Adrenal gland (tissue), 12 donors: ENCODE results near the gene ARMC2. TPM values are rescaled to one million over a fixed set of nuclear protein-coding genes. Genes with fewer than 3 reads are reported as not detected.

Experiments
- DNase-seq, 7 donors: peaks; one replicate each; pipeline ENCODE4 v3.0.0-alpha.2; 2019 to 2020
- H3K27ac ChIP-seq, 5 donors: fragments of 200-600 bp; sonication (generic) in 4 of 5; 1 replicate in 3 of 5; 2 replicates in 2 of 5; pipeline versions ENCODE4 v1.5.1 to v1.8.0; 2016 to 2020; ENCODE audit warnings: mild to moderate bottlenecking in 1 of 5
- H3K27me3 ChIP-seq: fragments of 200-600 bp; 2 replicates; pipeline ENCODE4 v1.8.0; 2021
- H3K36me3 ChIP-seq, 2 donors: fragments of 200-600 bp; replicated peaks in 1 of 2; 1 replicate in 1 of 2; 2 replicates in 1 of 2; pipeline versions ENCODE4 v1.5.1 to v1.8.0; 2018 to 2022
- H3K4me1 ChIP-seq, 2 donors: fragments of 200-600 bp; replicated peaks in 1 of 2; 1 replicate in 1 of 2; 2 replicates in 1 of 2; pipeline versions ENCODE4 v1.5.1 to v1.8.0; 2018 to 2021
- H3K4me3 ChIP-seq, 4 donors: fragments of 200-600 bp; sonication (generic) in 3 of 4; one replicate each; pipeline ENCODE4 v1.5.1; 2016 to 2018
- H3K9me3 ChIP-seq, 3 donors: fragments of 200-600 bp; sonication (generic) in 1 of 3; replicated peaks in 1 of 3; 1 replicate in 2 of 3; 2 replicates in 1 of 3; pipeline versions ENCODE4 v1.5.1 to v1.8.0; 2016 to 2021
- CTCF ChIP-seq, 6 experiments: fragments of 450-650 bp in 4 of 6; fragments of 200-600 bp in 2 of 6; sonication (generic) in 1 of 6; IDR thresholded peaks; 1 replicate in 5 of 6; 2 replicates in 1 of 6; pipeline versions ENCODE4 v1.5.1 to v1.8.0; 2016 to 2021; ENCODE audit warnings: antibody characterized with exemption in 6 of 6, mild to moderate bottlenecking in 2 of 6, moderate library complexity in 1 of 6
- POLR2A ChIP-seq, 2 donors: fragments of 450-650 bp; IDR thresholded peaks; one replicate each; pipeline ENCODE4 v1.6.1; 2017; ENCODE audit warnings: antibody characterized with exemption in 2 of 2, mild to moderate bottlenecking in 2 of 2, moderate library complexity in 1 of 2
- WGBS, 4 donors: extraction: QIAGEN DNeasy Blood & Tissue Kit in 2 of 4; methylation state at CpG; one replicate each; pipeline versions ENCODE4 v1.1.5 to v1.1.7; 2013 to 2017; 5-methylcytosine and 5-hydroxymethylcytosine counted together
- intact Hi-C, 2 donors: fragments of 100-400 bp; cut with DNase I; formaldehyde crosslinking; loops; one replicate each; pipeline versions ENCODE4 v1.14.1 to v1.15.0; 2022 to 2023
- polyA plus RNA-seq, 3 donors: library from polyadenylated mRNA; stranded (reverse); fragments of 200-250 nt in 2 of 3; fragments of 350-450 nt in 1 of 3; fragmentation: Illumina TruSeq in 1 of 3; extraction: RNeasy Lipid Tissue Mini Kit (QIAGEN cat#74804) in 1 of 3; gene quantifications; one replicate each; pipeline ENCODE4 v1.2.3, GENCODE V29; 2013 to 2014
- total RNA-seq, 9 donors: library from RNA; depleted of rRNA in 4 of 9; stranded (reverse); fragments of >200 nt in 4 of 9; fragments of 120-200 nt in 1 of 9; fragmentation: NEBNext Ultra II Directional in 1 of 9; extraction: Animal tissue kit (Norgen Biotek cat#: 25700) in 1 of 9; gene quantifications; one replicate each; pipeline versions ENCODE4 v1.1.0 to v1.2.4, GENCODE V29; 2013 to 2023
- donor health status: healthy with polysubstance abuse.
- donor health status: Bipolar disorder and iron deficiency.
- donor health status: DM: yes; HTN: yes; CAD: no.
- donor health status: DM: no; HTN: no; CAD: no.
- donor health status: DM: no; HTN: no; CAD: no.
- donor health status: DM: yes; HTN: yes; CAD: no.

The ARMC2 gene
- total and polyA plus RNA-seq, 12 donors = 2.1 to 7.8 (median 6.4) TPM

GRCh38 chr6:108873971-108874370 is 25.7 kb downstream of the ARMC2 start:
- WGBS, 4 donors = 92 to 95% (median 93%) methylated on average over 6 of the region's 6 CpGs
- no peak for TF ChIP-seq POLR2A (IDR thresholded peaks at IDR 0.05)
- no peak for TF ChIP-seq CTCF (IDR thresholded peaks at IDR 0.05)
- H3K4me3 ChIP-seq = no peak overlapping the region
- H3K4me1 ChIP-seq = peaks cover 20 to 38% of the 10 kb centered on the region in 2 donors
- no peaks in the 10 kb centered on the region for H3K36me3 ChIP-seq
- no peaks in the 10 kb centered on the region for H3K27me3 ChIP-seq
- H3K27ac ChIP-seq = peak overlapping the region in 3 of 5 donors; percentile 48 to 93 (median 84)
- H3K9me3 ChIP-seq = no peaks in the 10 kb centered on the region
- no peak for DNase-seq
- intact Hi-C loops = loop anchor here in 1 of 2 donors (2.0 kb wide), 1 partner anchor 25 kb away; the partner anchor contains the start of gene ARMC2

- H3K27ac ChIP-seq = peak overlapping the region; percentile 48 to 93 (median 77)
- no peaks in the 10 kb centered on the region for H3K36me3 ChIP-seq
- 69 to 83% (median 77%) methylated on average over 5 of the region's 5 CpGs for WGBS, 4 donors
- intact Hi-C loops = no loop called here
- peak overlapping the region in 1 of 4 donors; percentile 22 for H3K4me3 ChIP-seq
- peaks cover 20 to 38% of the 10 kb centered on the region in 2 donors for H3K4me1 ChIP-seq
- TF ChIP-seq CTCF (IDR thresholded peaks at IDR 0.05) = no peak
- TF ChIP-seq POLR2A (IDR thresholded peaks at IDR 0.05) = peak in 1 of 2 donors; percentile 21
- DNase-seq = peak in 6 of 7 donors; percentile 63 to 80 (median 70)
- no peaks in the 10 kb centered on the region for H3K9me3 ChIP-seq
- H3K27me3 ChIP-seq = no peaks in the 10 kb centered on the region
These were observed 26.4 kb downstream of the ARMC2 start for GRCh38 chr6:108874470-108875160.

- intact Hi-C loops = no loop called here
- Histone ChIP-seq H3K27ac (peak overlapping the region in 4 of 5 donors; percentile 48 to 93 (median 80)), H3K4me3 (no peak overlapping the region), H3K4me1 (peaks cover 20 to 38% of the 10 kb centered on the region in 2 donors), H3K27me3 (no peaks in the 10 kb centered on the region), H3K9me3 (no peaks in the 10 kb centered on the region), H3K36me3 (no peaks in the 10 kb centered on the region)
- no peak for DNase-seq
- no peak for TF ChIP-seq CTCF (IDR thresholded peaks at IDR 0.05)
- no peak for TF ChIP-seq POLR2A (IDR thresholded peaks at IDR 0.05)
These were observed 26.9 kb downstream of the ARMC2 start for GRCh38 chr6:108875161-108875555.

GRCh38 chr6:108877046-108877751 is 29.0 kb downstream of the ARMC2 start:
- peak; percentile 83 to 97 (median 94) for DNase-seq
- Histone ChIP-seq H3K36me3 (no peaks in the 10 kb centered on the region), H3K27ac (peak overlapping the region; percentile 35 to 85 (median 83)), H3K27me3 (no peaks in the 10 kb centered on the region), H3K4me1 (peaks cover 20 to 36% of the 10 kb centered on the region in 2 donors), H3K9me3 (no peaks in the 10 kb centered on the region), H3K4me3 (peak overlapping the region in 1 of 4 donors; percentile 8)
- TF ChIP-seq POLR2A (IDR thresholded peaks at IDR 0.05) (peak in 1 of 2 donors; percentile 26), CTCF (IDR thresholded peaks at IDR 0.05) (no peak)
- WGBS, 4 donors = 23 to 31% (median 28%) methylated on average over 7 of the region's 7 CpGs
- intact Hi-C loops = no loop called here
